ENCODE data around the gene PADI1.

- TF ChIP-seq EP300 (IDR thresholded peaks at IDR 0.05; ENCODE audit: low read depth) (no peak), CTCF (IDR thresholded peaks at IDR 0.05) (no peak), POLR2A (IDR thresholded peaks at IDR 0.05) (no peak), POLR2AphosphoS5 (IDR thresholded peaks at IDR 0.05) (no peak)
These were observed 28.4 kb upstream of the PADI1 start for GRCh38 chr1:17176306-17177061.
